ENCODE results near the gene JAM3. TPM values are rescaled to one million over a fixed set of nuclear protein-coding genes. Genes with fewer than 3 reads are reported as not detected.

The JAM3 gene
- total and polyA plus RNA-seq, 2 of the 13 experiments (the other 11 are each of a cell fraction or from before 2014, with no cell fraction given), result 0.98 to 2.8 TPM

DNA sequence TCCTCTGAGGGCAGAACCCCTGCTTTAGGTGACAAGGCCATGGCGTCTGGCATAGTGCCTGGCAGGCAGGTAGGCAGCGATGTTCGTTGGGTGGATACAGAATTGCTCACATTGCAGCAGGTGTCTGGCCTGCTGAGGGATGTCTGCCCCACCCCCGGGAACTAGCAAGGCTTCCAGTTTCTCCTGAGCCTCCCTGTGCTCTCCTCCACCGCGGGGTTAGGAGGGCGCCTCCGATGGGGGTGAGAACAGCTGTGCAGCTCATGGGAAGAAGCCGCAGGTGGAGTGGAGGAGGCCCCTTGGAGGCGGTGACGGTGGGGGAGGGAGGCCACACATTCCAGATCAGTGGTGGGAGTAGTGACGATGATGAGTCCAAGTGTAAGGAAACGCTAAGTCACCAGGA is 48.3 kb upstream of the JAM3 start:
- H3K9ac ChIP-seq (ENCODE audit: insufficient read depth, low read depth, low read length), result no peak overlapping the region
- BruUV-seq (replicated peaks), result no TSS peak
- H3K9me3 ChIP-seq (ENCODE audit: low read length), result no peaks in the 10 kb centered on the region
- peaks cover 9 to 74% of the 10 kb centered on the region in 2 experiments; a peak in 3 of 5 replicates for H3K27me3 ChIP-seq (ENCODE audit: control insufficient read depth in 1 of 2, insufficient read depth in 2 of 2, low read length in 2 of 2)
- no peaks in the 10 kb centered on the region for H3K79me2 ChIP-seq (ENCODE audit: insufficient read depth, low read length)
- H4K20me1 ChIP-seq (ENCODE audit: insufficient read depth, low read length), result no peaks in the 10 kb centered on the region
- no peak for DNase-seq (ENCODE audit: low spot score)
- TF ChIP-seq, protein P1, sequence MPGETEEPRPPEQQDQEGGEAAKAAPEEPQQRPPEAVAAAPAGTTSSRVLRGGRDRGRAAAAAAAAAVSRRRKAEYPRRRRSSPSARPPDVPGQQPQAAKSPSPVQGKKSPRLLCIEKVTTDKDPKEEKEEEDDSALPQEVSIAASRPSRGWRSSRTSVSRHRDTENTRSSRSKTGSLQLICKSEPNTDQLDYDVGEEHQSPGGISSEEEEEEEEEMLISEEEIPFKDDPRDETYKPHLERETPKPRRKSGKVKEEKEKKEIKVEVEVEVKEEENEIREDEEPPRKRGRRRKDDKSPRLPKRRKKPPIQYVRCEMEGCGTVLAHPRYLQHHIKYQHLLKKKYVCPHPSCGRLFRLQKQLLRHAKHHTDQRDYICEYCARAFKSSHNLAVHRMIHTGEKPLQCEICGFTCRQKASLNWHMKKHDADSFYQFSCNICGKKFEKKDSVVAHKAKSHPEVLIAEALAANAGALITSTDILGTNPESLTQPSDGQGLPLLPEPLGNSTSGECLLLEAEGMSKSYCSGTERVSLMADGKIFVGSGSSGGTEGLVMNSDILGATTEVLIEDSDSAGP (CRISPR knock-in tag; IDR thresholded peaks at IDR 0.05; ENCODE audit: borderline replicate concordance), result no peak
- TF ChIP-seq PPARG (CRISPR knock-in tag; conservative IDR thresholded peaks at IDR 0.05), result no peak
- TF ChIP-seq HHEX (CRISPR knock-in tag; IDR thresholded peaks at IDR 0.05), result no peak
- no peak for TF ChIP-seq ZNF597 (CRISPR knock-in tag; IDR thresholded peaks at IDR 0.05)
- TF ChIP-seq SNRNP70 (IDR thresholded peaks at IDR 0.05; ENCODE audit: low read depth, low read length), result no peak
- H3K4me2 ChIP-seq (ENCODE audit: low read depth, low read length), result no peak overlapping the region
- no peak overlapping the region for H3K27ac ChIP-seq (ENCODE audit: extremely low read length, insufficient read depth, low read length)
- intact Hi-C loops (cut with micrococcal nuclease; ENCODE audit: unreplicated experiment), result no loop called here
- ATAC-seq, result no peak
- no peak for FAIRE-seq
- POLR2A ChIA-PET, result no interaction called here
- H3K4me3 ChIP-seq (replicated peaks in 1 of 3; ENCODE audit: insufficient read depth in 1 of 3, low read depth in 2 of 3, low read length in 3 of 3), result no peak overlapping the region
- H3K36me3 ChIP-seq (replicated peaks in 1 of 2; ENCODE audit: control insufficient read depth in 1 of 2, insufficient read depth in 2 of 2, low read length in 2 of 2), result no peaks in the 10 kb centered on the region
- no peaks in the 10 kb centered on the region for H3K4me1 ChIP-seq (ENCODE audit: insufficient read depth, low read length)
- no peak overlapping the region for H2AFZ ChIP-seq (ENCODE audit: low read length)
- in situ Hi-C loops (cut with HindIII; ENCODE audit: extremely low pct_ligation_motif_present, low pct_unique_long_range_greater_than_20kb), result no loop called here
- 16% methylated on average over 11 of the region's 13 CpGs for WGBS (ENCODE audit: low lambda C conversion rate)
- CTCF ChIA-PET (ENCODE audit: low intra/inter-chr PET ratio, low total read pairs), result no interaction called here

- CTCF ChIA-PET (ENCODE audit: low intra/inter-chr PET ratio, low total read pairs), result no interaction called here
- POLR2A ChIA-PET, result no interaction called here
- ATAC-seq (no peak), DNase-seq (ENCODE audit: low spot score) (no peak), FAIRE-seq (no peak)
- in situ Hi-C loops (cut with HindIII; ENCODE audit: extremely low pct_ligation_motif_present, low pct_unique_long_range_greater_than_20kb), result no loop called here
- H3K9ac ChIP-seq (ENCODE audit: insufficient read depth, low read depth, low read length), result no peak overlapping the region
- no peak overlapping the region for H3K4me3 ChIP-seq (replicated peaks in 1 of 3; ENCODE audit: insufficient read depth in 1 of 3, low read depth in 2 of 3, low read length in 3 of 3)
- H3K27ac ChIP-seq (ENCODE audit: extremely low read length, insufficient read depth, low read length), result no peak overlapping the region
- H3K79me2 ChIP-seq (ENCODE audit: insufficient read depth, low read length), result no peaks in the 10 kb centered on the region
- 0% methylated on average over 2 of the region's 7 CpGs for WGBS (ENCODE audit: low lambda C conversion rate)
- no peaks in the 10 kb centered on the region for H3K4me1 ChIP-seq (ENCODE audit: insufficient read depth, low read length)
- H3K27me3 ChIP-seq (ENCODE audit: control insufficient read depth in 1 of 2, insufficient read depth in 2 of 2, low read length in 2 of 2), result peaks cover 12 to 80% of the 10 kb centered on the region in 2 experiments; a peak in 4 of 5 replicates
- no TSS peak for BruUV-seq (replicated peaks)
- H3K9me3 ChIP-seq (ENCODE audit: low read length), result no peaks in the 10 kb centered on the region
- intact Hi-C loops (cut with micrococcal nuclease; ENCODE audit: unreplicated experiment), result no loop called here
- no peak overlapping the region for H3K4me2 ChIP-seq (ENCODE audit: low read depth, low read length)
- no peaks in the 10 kb centered on the region for H4K20me1 ChIP-seq (ENCODE audit: insufficient read depth, low read length)
- H2AFZ ChIP-seq (ENCODE audit: low read length), result no peak overlapping the region
- no peaks in the 10 kb centered on the region for H3K36me3 ChIP-seq (replicated peaks in 1 of 2; ENCODE audit: control insufficient read depth in 1 of 2, insufficient read depth in 2 of 2, low read length in 2 of 2)
- TF ChIP-seq, protein P2, sequence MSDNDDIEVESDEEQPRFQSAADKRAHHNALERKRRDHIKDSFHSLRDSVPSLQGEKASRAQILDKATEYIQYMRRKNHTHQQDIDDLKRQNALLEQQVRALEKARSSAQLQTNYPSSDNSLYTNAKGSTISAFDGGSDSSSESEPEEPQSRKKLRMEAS (IDR thresholded peaks at IDR 0.05), result no peak
- TF ChIP-seq IRF2 (CRISPR knock-in tag; IDR thresholded peaks at IDR 0.05), result no peak
- TF ChIP-seq ZNF749 (CRISPR knock-in tag; IDR thresholded peaks at IDR 0.05; ENCODE audit: borderline replicate concordance), result no peak
- no peak for TF ChIP-seq MYC (CRISPR knock-in tag; IDR thresholded peaks at IDR 0.05; ENCODE audit: borderline replicate concordance)
- TF ChIP-seq ATF6 (CRISPR knock-in tag; conservative IDR thresholded peaks at IDR 0.05), result no peak
- TF ChIP-seq, protein P3, sequence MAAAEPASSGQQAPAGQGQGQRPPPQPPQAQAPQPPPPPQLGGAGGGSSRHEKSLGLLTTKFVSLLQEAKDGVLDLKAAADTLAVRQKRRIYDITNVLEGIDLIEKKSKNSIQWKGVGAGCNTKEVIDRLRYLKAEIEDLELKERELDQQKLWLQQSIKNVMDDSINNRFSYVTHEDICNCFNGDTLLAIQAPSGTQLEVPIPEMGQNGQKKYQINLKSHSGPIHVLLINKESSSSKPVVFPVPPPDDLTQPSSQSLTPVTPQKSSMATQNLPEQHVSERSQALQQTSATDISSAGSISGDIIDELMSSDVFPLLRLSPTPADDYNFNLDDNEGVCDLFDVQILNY (CRISPR knock-in tag; conservative IDR thresholded peaks at IDR 0.05), result no peak
- no peak for TF ChIP-seq HMGA1 (CRISPR knock-in tag; conservative IDR thresholded peaks at IDR 0.05)
- TF ChIP-seq HNRNPLL (IDR thresholded peaks at IDR 0.05; ENCODE audit: low read depth, low read length, poor library complexity, severe bottlenecking), result no peak
Observed at GRCh38 chr11:134021326-134021725, 47.5 kb upstream of the JAM3 start.
